Activated naive CD4-positive, alpha-beta T cell treated with anti-CD3 and anti-CD28 coated beads, Interleukin-2, amount 10 ng/mL, durations not matched to agents 5 hours and 36 hours (primary cell): ENCODE measurements around the gene MTMR6. TPM values are rescaled to one million over a fixed set of nuclear protein-coding genes. Genes with fewer than 3 reads are reported as not detected.

ENCODE experiments used
- total RNA-seq, 2 experiments: library from RNA; stranded (reverse); gene quantifications; one replicate each; pipeline ENCODE4 v1.2.3, GENCODE V29; 2021

Gene MTMR6
- total RNA-seq = 10 to 100 TPM; 19.1 to 20.1 TPM

GRCh38 chr13:25286969-25287961, at the start of gene MTMR6:
Gene MTMR6 (minus strand): TSS chr13:25287488. CDS start chr13:25287247, 241 bp downstream.

GRCh38 chr13:25301347-25302113, 14.2 kb upstream of the MTMR6 start, which contains the start of gene NUP58:
Gene NUP58 (plus strand): TSS chr13:25301625. CDS start chr13:25301774, 149 bp downstream.

Other genes starting within 250 kb of the MTMR6 start
- under 1 TPM; 0.60 to 0.94 TPM for gene PABPC3, start 191.4 kb downstream of the MTMR6 start, total RNA-seq
- gene AMER2, start 115.2 kb downstream of the MTMR6 start, total RNA-seq = not detected
- gene NUP58, start 14.1 kb upstream of the MTMR6 start, total RNA-seq = 10 to 100 TPM; 59.9 to 64.0 TPM
- gene ATP8A2, start 84.5 kb upstream of the MTMR6 start, total RNA-seq = under 1 TPM; 0.78 to 0.94 TPM